HG03097 (cell line): Measurements from ENCODE around the gene FGF2.
A peak's percentile ranks its signal among the peaks of the same experiment; 100 is the strongest.

Source experiments
- ATAC-seq: cut with Tn5 transposase; IDR thresholded peaks from one replicate; pipeline ENCODE4 v1.9.1; 2021; ENCODE audit not compliant: unreplicated experiment, low FRiP score

The FGF2 gene

GRCh38 chr4:122882857-122883735, 56.5 kb downstream of the FGF2 start:
- ATAC-seq: no peak

GRCh38 chr4:122884499-122884898, 57.9 kb downstream of the FGF2 start:
- no peak for ATAC-seq

- no peak for ATAC-seq
These were observed 63.1 kb downstream of the FGF2 start for GRCh38 chr4:122889726-122890125.

GRCh38 chr4:122890147-122890795, 63.6 kb downstream of the FGF2 start:
- ATAC-seq: no peak

GRCh38 chr4:122894827-122895226, 68.2 kb downstream of the FGF2 start:
- ATAC-seq: no peak

GRCh38 chr4:122895336-122895995, 68.8 kb downstream of the FGF2 start:
- no peak for ATAC-seq

- ATAC-seq: no peak
These were observed 69.6 kb downstream of the FGF2 start for GRCh38 chr4:122896270-122896669.

- ATAC-seq: no peak
These were observed 71.9 kb downstream of the FGF2 start for GRCh38 chr4:122898370-122899150.

GRCh38 chr4:122899682-122900081, 73.1 kb downstream of the FGF2 start:
- ATAC-seq: no peak

- ATAC-seq: no peak
These were observed 73.7 kb downstream of the FGF2 start for GRCh38 chr4:122900314-122900713.

- ATAC-seq: no peak
These were observed 74.8 kb downstream of the FGF2 start for GRCh38 chr4:122901247-122902010.

- no peak for ATAC-seq
These were observed 77.2 kb downstream of the FGF2 start for GRCh38 chr4:122903766-122904288.

- ATAC-seq: no peak
These were observed 80.3 kb downstream of the FGF2 start for GRCh38 chr4:122906859-122907305.

- ATAC-seq: no peak
These were observed 81.6 kb downstream of the FGF2 start for GRCh38 chr4:122908223-122908622.

- no peak for ATAC-seq
These were observed 83.1 kb downstream of the FGF2 start for GRCh38 chr4:122909683-122910082.

- ATAC-seq: no peak
These were observed 85.0 kb downstream of the FGF2 start for GRCh38 chr4:122911588-122911987.

- no peak for ATAC-seq
These were observed 86.4 kb downstream of the FGF2 start for GRCh38 chr4:122912810-122913575.

- ATAC-seq: peak; percentile 90
These were observed 87.8 kb downstream of the FGF2 start for GRCh38 chr4:122914292-122914904.
